Smooth muscle cell of the umbilical artery (primary cell): ENCODE data around the gene PAPOLG. TPM values are rescaled to one million over a fixed set of nuclear protein-coding genes. Genes with fewer than 3 reads are reported as not detected.

Source experiments
- total RNA-seq: library from RNA; depleted of rRNA; stranded (reverse); fragments of >200 nt; gene quantifications from 2 replicates; pipeline ENCODE4 v1.2.3, GENCODE V29; 2014

Gene PAPOLG
- 11.6 and 13.3 TPM in 2 replicates for total RNA-seq

GRCh38 chr2:60756097-60757087 lies at the start of gene PAPOLG:
TSS of gene PAPOLG (plus strand) at chr2:60756268. CDS start at chr2:60756479, 211 bp downstream.

Other genes starting within 250 kb of the PAPOLG start
- 5.9 and 10.0 TPM in 2 replicates for gene BCL11A, start 202.6 kb upstream of the PAPOLG start, total RNA-seq
- 3.9 and 6.6 TPM in 2 replicates for gene REL, start 125.3 kb downstream of the PAPOLG start, total RNA-seq